Neural cell (in vitro differentiated cells): Measurements from ENCODE around the gene ZNF30. TPM values are rescaled to one million over a fixed set of nuclear protein-coding genes. Genes with fewer than 3 reads are reported as not detected.
"Not testable (repeated sequence)": the region's sequence is repeated elsewhere in the genome, so short reads cannot be mapped to it uniquely, and the experiment has no call there.

ENCODE experiments used
- H2AFZ ChIP-seq: fragments of 200-600, 300-800 bp; sonication (generic), shearing (Covaris generic); 2 replicates; pipeline ENCODE4 v1.6.0; 2014; ENCODE audit warnings: low read depth, mild to moderate bottlenecking, antibody characterized with exemption, low read length, moderate library complexity
- H3F3A ChIP-seq: fragments of 200-600 bp; shearing (Covaris generic); 2 replicates; pipeline ENCODE4 v1.6.1; 2016; ENCODE audit warnings: mild to moderate bottlenecking, moderate library complexity, mixed read lengths, antibody characterized with exemption, low read length; ENCODE audit not compliant: insufficient read depth, poor library complexity, severe bottlenecking
- H3K27ac ChIP-seq: fragments of 200-600, 300-800 bp; sonication (generic), shearing (Covaris generic); 2 replicates; pipeline ENCODE4 v1.5.1; 2014; ENCODE audit warnings: mild to moderate bottlenecking, low read length, moderate library complexity
- H3K27me3 ChIP-seq: fragments of 300-800, 200-600 bp; sonication (generic), shearing (Covaris generic); 2 replicates; pipeline ENCODE4 v1.6.0; 2014; ENCODE audit warnings: mild to moderate bottlenecking, low read depth, low read length, moderate library complexity; ENCODE audit not compliant: insufficient read depth
- H3K36me3 ChIP-seq: fragments of 300-800, 200-600 bp; sonication (generic), shearing (Covaris generic); 2 replicates; pipeline ENCODE4 v1.5.1; 2014; ENCODE audit warnings: mild to moderate bottlenecking, antibody characterized with exemption, low read length, moderate library complexity; ENCODE audit not compliant: insufficient read depth
- H3K4me2 ChIP-seq: fragments of 300-800, 200-600 bp; sonication (generic), shearing (Covaris generic); 2 replicates; pipeline ENCODE4 v1.6.0; 2014; ENCODE audit warnings: mild to moderate bottlenecking, low read length
- H3K4me3 ChIP-seq: fragments of 300-800, 200-600 bp; sonication (generic), shearing (Covaris generic); 2 replicates; pipeline ENCODE4 v1.5.1; 2014; ENCODE audit warnings: mild to moderate bottlenecking, low read length, moderate library complexity
- H3K79me2 ChIP-seq: fragments of 200-600 bp; shearing (Covaris generic); replicated peaks from 2 replicates; pipeline ENCODE4 v1.6.0; 2014; ENCODE audit warnings: mild to moderate bottlenecking, low read length, moderate library complexity; ENCODE audit not compliant: insufficient read depth
- H3K9ac ChIP-seq: fragments of 300-800, 200-600 bp; sonication (generic), shearing (Covaris generic); 2 replicates; pipeline ENCODE4 v1.6.1; 2016; ENCODE audit warnings: mild to moderate bottlenecking, low read length, mixed read lengths
- H3K9me2 ChIP-seq: fragments of 200-600 bp; shearing (Covaris generic); 2 replicates; pipeline ENCODE4 v1.6.1; 2016; ENCODE audit warnings: mild to moderate bottlenecking, low read length, mixed read lengths; ENCODE audit not compliant: insufficient read depth
- H3K9me3 ChIP-seq: fragments of 200-600, 300-800 bp; sonication (generic), shearing (Covaris generic); 2 replicates; pipeline ENCODE4 v1.6.1; 2016; ENCODE audit warnings: mild to moderate bottlenecking, mixed run types, low read length, moderate library complexity, mixed read lengths
- H4K20me1 ChIP-seq: fragments of 200-600 bp; shearing (Covaris generic); 2 replicates; pipeline ENCODE4 v1.6.1; 2016; ENCODE audit warnings: mild to moderate bottlenecking, mixed run types; ENCODE audit not compliant: insufficient read depth
- EP300 ChIP-seq: fragments of 450-650 bp; conservative IDR thresholded peaks from 2 replicates; pipeline ENCODE4 v1.6.1; 2014; ENCODE audit warnings: antibody characterized with exemption, mild to moderate bottlenecking, moderate library complexity; ENCODE audit not compliant: poor library complexity, severe bottlenecking
- EZH2 ChIP-seq: fragments of 200-600, 300-800 bp; shearing (Covaris generic), sonication (generic); IDR thresholded peaks from 2 replicates; pipeline ENCODE4 v1.6.1; 2014; ENCODE audit warnings: antibody characterized with exemption, low read length, borderline replicate concordance, mild to moderate bottlenecking; ENCODE audit not compliant: insufficient read depth, poor library complexity, severe bottlenecking
- MXI1 ChIP-seq: fragments of 450-650 bp; conservative IDR thresholded peaks from 2 replicates; pipeline ENCODE4 v1.6.1; 2014; ENCODE audit warnings: antibody characterized with exemption, mild to moderate bottlenecking; ENCODE audit not compliant: poor library complexity, severe bottlenecking
- POLR2AphosphoS5 ChIP-seq: IDR thresholded peaks from 2 replicates; pipeline ENCODE4 v1.6.1; 2012
- RAD21 ChIP-seq: fragments of 450-650 bp; conservative IDR thresholded peaks from 2 replicates; pipeline ENCODE4 v1.6.1; 2014; ENCODE audit warnings: antibody characterized with exemption, mild to moderate bottlenecking, moderate library complexity
- SMC3 ChIP-seq: fragments of 450-650 bp; conservative IDR thresholded peaks from 2 replicates; pipeline ENCODE4 v1.6.1; 2014; ENCODE audit warnings: antibody characterized with exemption, mild to moderate bottlenecking, moderate library complexity; ENCODE audit not compliant: poor library complexity
- TAF1 ChIP-seq: IDR thresholded peaks from 2 replicates; pipeline ENCODE4 v1.6.1; 2012; ENCODE audit warnings: low read depth
- polyA plus RNA-seq: library from polyadenylated mRNA; depleted of rRNA; stranded (reverse); fragments of >200 nt; gene quantifications from 2 replicates; pipeline ENCODE4 v1.2.3, GENCODE V29; 2014
- TF ChIP-seq, protein P1 (sequence below): fragments of 450-650 bp; IDR thresholded peaks from 2 replicates; pipeline ENCODE4 v1.5.1; 2014; ENCODE audit warnings: antibody characterized with exemption, mild to moderate bottlenecking, moderate library complexity; ENCODE audit not compliant: poor library complexity, severe bottlenecking
- TF ChIP-seq, protein P2 (sequence below): IDR thresholded peaks from 2 replicates; pipeline ENCODE4 v1.6.1; 2012; ENCODE audit warnings: borderline replicate concordance

The ZNF30 gene
- polyA plus RNA-seq, 1 donor from 2014 or later: 17.6 TPM

DNA sequence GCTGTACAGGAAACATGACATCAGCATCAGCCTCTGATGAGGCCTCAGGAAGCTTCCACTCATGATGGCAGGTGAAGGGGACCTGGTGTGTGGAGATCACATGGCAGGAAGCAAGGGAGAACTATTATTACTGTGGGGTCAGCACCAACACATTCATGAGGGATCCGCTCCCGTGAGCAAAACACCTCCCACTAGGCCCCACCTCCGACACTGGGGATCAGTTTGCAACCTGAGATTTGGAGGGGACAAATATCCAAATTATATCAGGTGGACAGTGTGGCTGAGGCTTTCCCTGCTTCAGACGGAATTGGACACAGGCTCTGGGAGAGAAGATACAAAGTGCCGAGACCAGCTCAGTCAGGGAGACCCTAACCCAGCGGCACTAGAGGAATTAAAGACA lies 43.0 kb downstream of the ZNF30 start:
- TF ChIP-seq MXI1 (no peak), EZH2 (no peak), TAF1 (no peak), EP300 (no peak), RAD21 (no peak), SMC3 (no peak), POLR2AphosphoS5 (no peak)
- TF ChIP-seq, protein P1, sequence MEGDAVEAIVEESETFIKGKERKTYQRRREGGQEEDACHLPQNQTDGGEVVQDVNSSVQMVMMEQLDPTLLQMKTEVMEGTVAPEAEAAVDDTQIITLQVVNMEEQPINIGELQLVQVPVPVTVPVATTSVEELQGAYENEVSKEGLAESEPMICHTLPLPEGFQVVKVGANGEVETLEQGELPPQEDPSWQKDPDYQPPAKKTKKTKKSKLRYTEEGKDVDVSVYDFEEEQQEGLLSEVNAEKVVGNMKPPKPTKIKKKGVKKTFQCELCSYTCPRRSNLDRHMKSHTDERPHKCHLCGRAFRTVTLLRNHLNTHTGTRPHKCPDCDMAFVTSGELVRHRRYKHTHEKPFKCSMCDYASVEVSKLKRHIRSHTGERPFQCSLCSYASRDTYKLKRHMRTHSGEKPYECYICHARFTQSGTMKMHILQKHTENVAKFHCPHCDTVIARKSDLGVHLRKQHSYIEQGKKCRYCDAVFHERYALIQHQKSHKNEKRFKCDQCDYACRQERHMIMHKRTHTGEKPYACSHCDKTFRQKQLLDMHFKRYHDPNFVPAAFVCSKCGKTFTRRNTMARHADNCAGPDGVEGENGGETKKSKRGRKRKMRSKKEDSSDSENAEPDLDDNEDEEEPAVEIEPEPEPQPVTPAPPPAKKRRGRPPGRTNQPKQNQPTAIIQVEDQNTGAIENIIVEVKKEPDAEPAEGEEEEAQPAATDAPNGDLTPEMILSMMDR: no peak
- TF ChIP-seq, protein P2, sequence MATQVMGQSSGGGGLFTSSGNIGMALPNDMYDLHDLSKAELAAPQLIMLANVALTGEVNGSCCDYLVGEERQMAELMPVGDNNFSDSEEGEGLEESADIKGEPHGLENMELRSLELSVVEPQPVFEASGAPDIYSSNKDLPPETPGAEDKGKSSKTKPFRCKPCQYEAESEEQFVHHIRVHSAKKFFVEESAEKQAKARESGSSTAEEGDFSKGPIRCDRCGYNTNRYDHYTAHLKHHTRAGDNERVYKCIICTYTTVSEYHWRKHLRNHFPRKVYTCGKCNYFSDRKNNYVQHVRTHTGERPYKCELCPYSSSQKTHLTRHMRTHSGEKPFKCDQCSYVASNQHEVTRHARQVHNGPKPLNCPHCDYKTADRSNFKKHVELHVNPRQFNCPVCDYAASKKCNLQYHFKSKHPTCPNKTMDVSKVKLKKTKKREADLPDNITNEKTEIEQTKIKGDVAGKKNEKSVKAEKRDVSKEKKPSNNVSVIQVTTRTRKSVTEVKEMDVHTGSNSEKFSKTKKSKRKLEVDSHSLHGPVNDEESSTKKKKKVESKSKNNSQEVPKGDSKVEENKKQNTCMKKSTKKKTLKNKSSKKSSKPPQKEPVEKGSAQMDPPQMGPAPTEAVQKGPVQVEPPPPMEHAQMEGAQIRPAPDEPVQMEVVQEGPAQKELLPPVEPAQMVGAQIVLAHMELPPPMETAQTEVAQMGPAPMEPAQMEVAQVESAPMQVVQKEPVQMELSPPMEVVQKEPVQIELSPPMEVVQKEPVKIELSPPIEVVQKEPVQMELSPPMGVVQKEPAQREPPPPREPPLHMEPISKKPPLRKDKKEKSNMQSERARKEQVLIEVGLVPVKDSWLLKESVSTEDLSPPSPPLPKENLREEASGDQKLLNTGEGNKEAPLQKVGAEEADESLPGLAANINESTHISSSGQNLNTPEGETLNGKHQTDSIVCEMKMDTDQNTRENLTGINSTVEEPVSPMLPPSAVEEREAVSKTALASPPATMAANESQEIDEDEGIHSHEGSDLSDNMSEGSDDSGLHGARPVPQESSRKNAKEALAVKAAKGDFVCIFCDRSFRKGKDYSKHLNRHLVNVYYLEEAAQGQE: no peak
- H3K9me3 ChIP-seq: no peaks in the 10 kb centered on the region
- H3K4me3 ChIP-seq: no peak overlapping the region
- no peak overlapping the region for H2AFZ ChIP-seq
- no peaks in the 10 kb centered on the region for H3K27me3 ChIP-seq
- H3K9me2 ChIP-seq: no peaks in the 10 kb centered on the region
- H3K4me2 ChIP-seq: no peak overlapping the region
- H3K9ac ChIP-seq: no peak overlapping the region
- no peaks in the 10 kb centered on the region for H4K20me1 ChIP-seq
- no peak overlapping the region for H3K27ac ChIP-seq
- H3K79me2 ChIP-seq: no peaks in the 10 kb centered on the region
- H3F3A ChIP-seq: no peaks in the 10 kb centered on the region
- H3K36me3 ChIP-seq: no peaks in the 10 kb centered on the region

DNA sequence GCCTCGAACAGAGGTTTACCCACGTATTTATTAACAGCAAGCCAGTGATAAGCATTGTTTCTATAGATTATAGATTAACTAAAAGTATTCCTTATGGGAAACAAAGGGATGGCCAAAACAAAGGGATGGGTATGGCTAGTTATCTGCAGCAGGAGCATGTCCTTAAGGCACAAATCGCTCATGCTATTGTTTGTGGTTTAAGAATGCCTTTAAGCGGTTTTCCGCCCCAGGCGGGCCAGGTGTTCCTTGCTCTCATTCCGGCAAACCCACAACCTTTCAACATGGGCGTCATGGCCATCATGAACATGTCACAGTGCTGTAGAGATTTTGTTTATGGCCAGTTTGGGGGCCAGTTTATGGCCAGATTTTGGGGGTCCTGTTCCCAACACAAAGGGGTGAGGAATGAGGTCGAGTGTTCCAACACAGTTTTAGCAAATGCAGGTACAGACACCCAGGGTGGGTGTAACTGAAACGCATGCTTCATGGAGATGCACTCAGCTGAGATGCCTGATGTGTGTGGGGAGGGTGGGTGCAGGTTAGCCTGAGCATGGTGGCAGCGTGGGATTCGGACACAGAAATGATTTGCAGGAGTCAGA lies 43.6 kb downstream of the ZNF30 start:
- not testable (repeated sequence) for H3K4me3 ChIP-seq, H4K20me1 ChIP-seq, H3K9me2 ChIP-seq, H2AFZ ChIP-seq, H3K4me2 ChIP-seq, H3K27ac ChIP-seq, H3K9me3 ChIP-seq, H3F3A ChIP-seq, H3K9ac ChIP-seq, H3K79me2 ChIP-seq, H3K27me3 ChIP-seq, H3K36me3 ChIP-seq
